ENCODE results near the gene PLAC8L1. TPM values are rescaled to one million over a fixed set of nuclear protein-coding genes. Genes with fewer than 3 reads are reported as not detected.

PLAC8L1 gene
- not detected in 2 replicates for polyA plus RNA-seq

DNA sequence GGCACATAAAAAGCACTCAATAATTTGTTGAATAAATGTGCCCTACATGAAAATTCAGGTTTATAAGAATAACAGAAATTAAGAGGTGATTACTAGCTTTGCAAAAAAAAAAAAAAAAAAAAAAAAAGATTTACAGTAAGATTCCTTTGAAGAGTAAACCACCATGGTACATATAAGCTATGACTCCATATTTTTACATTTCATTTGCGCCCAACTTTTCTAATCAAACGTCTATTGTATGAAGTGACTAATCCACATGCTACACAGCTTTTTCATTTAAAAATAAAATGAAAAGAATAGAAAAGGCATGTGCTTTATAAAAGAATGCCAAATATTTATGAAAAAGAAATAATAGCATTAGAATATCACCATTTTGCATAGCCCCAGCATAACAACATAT, at the start of gene PLAC8L1:
Gene PLAC8L1, minus strand, starts transcription at position 101 of the 400 bp plus-strand sequence. CDS start 1,266 bp downstream, outside the sequence.

Other genes starting within 250 kb of the PLAC8L1 start
- not detected in 2 replicates for gene GRXCR2, start 232.6 kb downstream of the PLAC8L1 start, polyA plus RNA-seq
- not detected in 2 replicates for gene SH3RF2, start 169.0 kb downstream of the PLAC8L1 start, polyA plus RNA-seq
- gene LARS1, start 77.1 kb upstream of the PLAC8L1 start, polyA plus RNA-seq, result 160 and 199 TPM in 2 replicates
- 9.7 and 10.9 TPM in 2 replicates for gene RBM27, start 98.0 kb upstream of the PLAC8L1 start, polyA plus RNA-seq
- not detected in 2 replicates for gene POU4F3, start 233.3 kb upstream of the PLAC8L1 start, polyA plus RNA-seq

Measured in Purkinje cell (primary cell).